ENCODE measurements around the gene HPCAL1.

The HPCAL1 gene

DNA sequence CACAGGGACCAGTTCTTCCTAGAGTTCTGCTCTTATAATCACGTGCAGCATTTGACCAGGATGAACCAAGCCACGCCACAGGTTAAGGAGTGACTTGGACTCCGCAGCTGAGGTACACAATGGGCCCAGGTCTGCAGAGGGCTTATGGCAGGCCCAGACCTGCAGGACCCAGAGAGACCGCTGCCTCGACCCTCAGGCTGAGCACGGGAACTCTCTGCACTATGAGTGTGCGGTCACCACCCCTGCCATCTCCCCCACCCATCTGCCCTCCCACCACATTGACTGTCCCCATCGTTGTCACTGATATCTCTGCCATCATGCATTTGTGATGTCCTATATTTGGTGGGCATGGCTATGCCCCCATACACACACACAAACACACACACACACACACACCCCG lies 45.7 kb upstream of the HPCAL1 start:
- H3K4me2 ChIP-seq (ENCODE audit: low read length), result no peak overlapping the region

DNA sequence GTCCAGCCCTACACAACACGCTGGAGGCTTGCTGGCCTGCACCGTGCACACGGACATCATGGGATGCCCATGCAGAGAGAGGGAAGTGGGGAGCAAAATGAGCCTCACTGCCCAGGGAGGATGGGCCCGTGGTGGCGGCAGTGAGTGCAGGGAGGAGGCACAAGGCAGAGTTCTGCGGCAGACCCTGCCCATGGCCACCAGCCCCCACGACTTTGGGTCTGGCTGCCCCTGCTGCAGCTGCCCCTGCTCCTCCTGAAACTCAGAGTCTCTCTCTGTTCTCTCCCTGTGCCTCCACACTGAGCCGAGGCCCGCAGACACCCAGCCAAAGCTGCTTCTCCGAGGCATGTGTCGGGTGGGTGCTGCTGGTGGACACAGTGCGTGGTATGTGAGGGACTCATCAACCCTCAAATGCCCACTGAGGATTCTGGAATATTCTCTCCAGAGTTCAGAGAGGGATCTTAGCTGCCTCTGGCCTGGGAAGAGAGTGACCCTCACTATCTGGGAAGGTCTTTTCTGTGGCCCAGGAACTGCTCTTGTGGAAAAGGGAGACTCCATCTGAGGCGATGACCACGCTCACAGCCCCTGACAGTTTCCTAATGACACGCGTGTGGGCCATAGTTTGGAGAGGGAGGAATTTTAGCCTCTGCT lies 45.1 kb upstream of the HPCAL1 start:
- Histone ChIP-seq H3K36me3 (ENCODE audit: control insufficient read depth, low read length) (no peaks in the 10 kb centered on the region), H3K4me3 (ENCODE audit: low read length) (no peak overlapping the region), H3K9me3 (ENCODE audit: control insufficient read depth, insufficient read depth, low read length) (no peaks in the 10 kb centered on the region), H3K27ac (ENCODE audit: low read depth, low read length) (no peak overlapping the region), H3K9me2 (replicated peaks; ENCODE audit: control insufficient read depth, low read length) (no peaks in the 10 kb centered on the region), H3K27me3 (ENCODE audit: control insufficient read depth, low read length) (peaks cover 9% of the 10 kb centered on the region), H3K4me2 (ENCODE audit: low read length) (no peak overlapping the region), H4K20me1 (ENCODE audit: control insufficient read depth, insufficient read depth, low read depth, low read length) (no peaks in the 10 kb centered on the region), H3K4me1 (ENCODE audit: control insufficient read depth, low read length) (no peaks in the 10 kb centered on the region), H3F3A (ENCODE audit: control insufficient read depth, insufficient read depth) (no peaks in the 10 kb centered on the region), H3K79me2 (ENCODE audit: control insufficient read depth, low read length) (no peaks in the 10 kb centered on the region)
- TF ChIP-seq CTCF (IDR thresholded peaks at IDR 0.05; ENCODE audit: low read depth, low read length, poor library complexity, severe bottlenecking), result no peak

More for the DNA sequence above, 45.7 kb upstream of the HPCAL1 start:
- no peaks in the 10 kb centered on the region for H3K9me3 ChIP-seq (ENCODE audit: control insufficient read depth, insufficient read depth, low read length)
- no peak overlapping the region for H3K27ac ChIP-seq (ENCODE audit: low read depth, low read length)
- H3K27me3 ChIP-seq (ENCODE audit: control insufficient read depth, low read length), result peaks cover 7% of the 10 kb centered on the region
- H3K4me1 ChIP-seq (ENCODE audit: control insufficient read depth, low read length), result no peaks in the 10 kb centered on the region
- no peaks in the 10 kb centered on the region for H3K36me3 ChIP-seq (ENCODE audit: control insufficient read depth, low read length)
- no peaks in the 10 kb centered on the region for H4K20me1 ChIP-seq (ENCODE audit: control insufficient read depth, insufficient read depth, low read depth, low read length)
- no peak overlapping the region for H3K4me3 ChIP-seq (ENCODE audit: low read length)
- H3K79me2 ChIP-seq (ENCODE audit: control insufficient read depth, low read length), result no peaks in the 10 kb centered on the region
- H3K9me2 ChIP-seq (replicated peaks; ENCODE audit: control insufficient read depth, low read length), result no peaks in the 10 kb centered on the region
- H3F3A ChIP-seq (ENCODE audit: control insufficient read depth, insufficient read depth), result no peaks in the 10 kb centered on the region
- no peak for TF ChIP-seq EZH2phosphoT487 (IDR thresholded peaks at IDR 0.05; ENCODE audit: borderline replicate concordance, low read length)
- TF ChIP-seq CTCF (IDR thresholded peaks at IDR 0.05; ENCODE audit: low read depth, low read length, poor library complexity, severe bottlenecking), result no peak

- no peaks in the 10 kb centered on the region for H3K4me1 ChIP-seq (ENCODE audit: control insufficient read depth, low read length)
- H4K20me1 ChIP-seq (ENCODE audit: control insufficient read depth, insufficient read depth, low read depth, low read length), result no peaks in the 10 kb centered on the region
- H3K79me2 ChIP-seq (ENCODE audit: control insufficient read depth, low read length), result no peaks in the 10 kb centered on the region
- no peak for TF ChIP-seq CTCF (IDR thresholded peaks at IDR 0.05; ENCODE audit: low read depth, low read length, poor library complexity, severe bottlenecking)
- no peak for TF ChIP-seq EZH2phosphoT487 (IDR thresholded peaks at IDR 0.05; ENCODE audit: borderline replicate concordance, low read length)
- H3F3A ChIP-seq (ENCODE audit: control insufficient read depth, insufficient read depth), result no peaks in the 10 kb centered on the region
- no peak overlapping the region for H3K4me3 ChIP-seq (ENCODE audit: low read length)
- H3K9me3 ChIP-seq (ENCODE audit: control insufficient read depth, insufficient read depth, low read length), result no peaks in the 10 kb centered on the region
- H3K27ac ChIP-seq (ENCODE audit: low read depth, low read length), result no peak overlapping the region
- H3K36me3 ChIP-seq (ENCODE audit: control insufficient read depth, low read length), result no peaks in the 10 kb centered on the region
- H3K4me2 ChIP-seq (ENCODE audit: low read length), result no peak overlapping the region
- H3K27me3 ChIP-seq (ENCODE audit: control insufficient read depth, low read length), result peaks cover 9% of the 10 kb centered on the region
- H3K9me2 ChIP-seq (replicated peaks; ENCODE audit: control insufficient read depth, low read length), result no peaks in the 10 kb centered on the region
Observed at GRCh38 chr2:10258326-10258725, 44.4 kb upstream of the HPCAL1 start.
